Measurements from ENCODE around the gene DLGAP4. TPM values are rescaled to one million over a fixed set of nuclear protein-coding genes. Genes with fewer than 3 reads are reported as not detected.
A peak's percentile ranks its signal among the peaks of the same experiment; 100 is the strongest.

The DLGAP4 gene
- total RNA-seq, 2 donors from 2014 or later = 62.9 to 78.2 TPM

GRCh38 chr20:36455972-36456625 is 150.0 kb downstream of the DLGAP4 start:
- Histone ChIP-seq H3K4me3 (ENCODE audit: low read length) (no peak overlapping the region), H3K27me3 (ENCODE audit: control insufficient read depth, insufficient read depth, low read length, poor library complexity, severe bottlenecking) (no peaks in the 10 kb centered on the region), H3K27ac (ENCODE audit: low read depth, low read length) (no peak overlapping the region), H3K9me3 (ENCODE audit: control insufficient read depth, low read length) (no peaks in the 10 kb centered on the region), H3K36me3 (ENCODE audit: control insufficient read depth, insufficient read depth, low read length) (no peaks in the 10 kb centered on the region), H3K4me1 (ENCODE audit: control insufficient read depth, insufficient read depth, low read length) (no peaks in the 10 kb centered on the region), H3K9ac (ENCODE audit: extremely low read depth, low read length, poor library complexity, severe bottlenecking) (no peak overlapping the region)
- H3K36me3 Mint-ChIP-seq (ENCODE audit: low read depth) = no peaks in the 10 kb centered on the region
- H3K4me1 Mint-ChIP-seq = no peaks in the 10 kb centered on the region
- no peak for DNase-seq
- no peak overlapping the region for H3K27ac Mint-ChIP-seq
- TF ChIP-seq CTCF (conservative IDR thresholded peaks at IDR 0.05) = no peak
- H3K9me3 Mint-ChIP-seq = no peaks in the 10 kb centered on the region
- WGBS, 2 experiments (ENCODE audit: insufficient coverage in 1 of 2, insufficient read length in 1 of 2) = 86 to 94% methylated on average over 7 to 9 of the region's 9 CpGs
- H3K4me3 Mint-ChIP-seq = no peak overlapping the region
- peaks cover 2% of the 10 kb centered on the region for H3K27me3 Mint-ChIP-seq (ENCODE audit: insufficient read depth)

GRCh38 chr20:36460648-36461599 is 154.8 kb downstream of the DLGAP4 start:
- H3K4me3 Mint-ChIP-seq = peak overlapping the region; percentile 89
- Histone ChIP-seq H3K27ac (ENCODE audit: low read depth, low read length) (peak overlapping the region; percentile 73), H3K4me1 (ENCODE audit: control insufficient read depth, insufficient read depth, low read length) (peaks cover 19% of the 10 kb centered on the region), H3K27me3 (ENCODE audit: control insufficient read depth, insufficient read depth, low read length, poor library complexity, severe bottlenecking) (no peaks in the 10 kb centered on the region), H3K9me3 (ENCODE audit: control insufficient read depth, low read length) (no peaks in the 10 kb centered on the region), H3K9ac (ENCODE audit: extremely low read depth, low read length, poor library complexity, severe bottlenecking) (peak overlapping the region; percentile 51), H3K36me3 (ENCODE audit: control insufficient read depth, insufficient read depth, low read length) (peaks cover 3% of the 10 kb centered on the region), H3K4me3 (ENCODE audit: low read length) (peak overlapping the region; percentile 45)
- TF ChIP-seq CTCF (conservative IDR thresholded peaks at IDR 0.05) = no peak
- peak; percentile 96 for DNase-seq
- no peaks in the 10 kb centered on the region for H3K36me3 Mint-ChIP-seq (ENCODE audit: low read depth)
- no peaks in the 10 kb centered on the region for H3K9me3 Mint-ChIP-seq
- peak overlapping the region; percentile 83 for H3K27ac Mint-ChIP-seq
- H3K27me3 Mint-ChIP-seq (ENCODE audit: insufficient read depth) = peaks cover 2% of the 10 kb centered on the region
- 13 to 57% methylated on average over 16 to 94 of the region's 96 CpGs for WGBS, 2 experiments (ENCODE audit: insufficient coverage in 1 of 2, insufficient read length in 1 of 2)
- peaks cover 23% of the 10 kb centered on the region for H3K4me1 Mint-ChIP-seq

- Mint-ChIP-seq H3K36me3 (ENCODE audit: low read depth) (peaks cover 4% of the 10 kb centered on the region), H3K4me3 (peak overlapping the region; percentile 89), H3K4me1 (peaks cover 28% of the 10 kb centered on the region), H3K27me3 (ENCODE audit: insufficient read depth) (peaks cover 2% of the 10 kb centered on the region), H3K9me3 (no peaks in the 10 kb centered on the region), H3K27ac (peak overlapping the region; percentile 89)
- no peaks in the 10 kb centered on the region for H3K27me3 ChIP-seq (ENCODE audit: control insufficient read depth, insufficient read depth, low read length, poor library complexity, severe bottlenecking)
- H3K4me3 ChIP-seq (ENCODE audit: low read length) = peak overlapping the region; percentile 99
- no peaks in the 10 kb centered on the region for H3K9me3 ChIP-seq (ENCODE audit: control insufficient read depth, low read length)
- peak overlapping the region; percentile 87 for H3K9ac ChIP-seq (ENCODE audit: extremely low read depth, low read length, poor library complexity, severe bottlenecking)
- DNase-seq = peak; percentile 79
- TF ChIP-seq CTCF (conservative IDR thresholded peaks at IDR 0.05) = no peak
- WGBS, 2 experiments (ENCODE audit: insufficient coverage in 1 of 2, insufficient read length in 1 of 2) = 1% methylated on average over 15 to 32 of the region's 58 CpGs
- peaks cover 11% of the 10 kb centered on the region for H3K36me3 ChIP-seq (ENCODE audit: control insufficient read depth, insufficient read depth, low read length)
- H3K4me1 ChIP-seq (ENCODE audit: control insufficient read depth, insufficient read depth, low read length) = peaks cover 24% of the 10 kb centered on the region
- H3K27ac ChIP-seq (ENCODE audit: low read depth, low read length) = peak overlapping the region; percentile 71
Observed at GRCh38 chr20:36461600-36462439, 155.7 kb downstream of the DLGAP4 start.

Measured in endodermal cell (in vitro differentiated cells).